Measurements from ENCODE around the gene CCDC80. TPM values are rescaled to one million over a fixed set of nuclear protein-coding genes. Genes with fewer than 3 reads are reported as not detected.
"Not testable (repeated sequence)": the region's sequence is repeated elsewhere in the genome, so short reads cannot be mapped to it uniquely, and the experiment has no call there.

CCDC80 gene
- polyA plus RNA-seq, 5 donors, result 30.1 to 103 (median 68.1) TPM

DNA sequence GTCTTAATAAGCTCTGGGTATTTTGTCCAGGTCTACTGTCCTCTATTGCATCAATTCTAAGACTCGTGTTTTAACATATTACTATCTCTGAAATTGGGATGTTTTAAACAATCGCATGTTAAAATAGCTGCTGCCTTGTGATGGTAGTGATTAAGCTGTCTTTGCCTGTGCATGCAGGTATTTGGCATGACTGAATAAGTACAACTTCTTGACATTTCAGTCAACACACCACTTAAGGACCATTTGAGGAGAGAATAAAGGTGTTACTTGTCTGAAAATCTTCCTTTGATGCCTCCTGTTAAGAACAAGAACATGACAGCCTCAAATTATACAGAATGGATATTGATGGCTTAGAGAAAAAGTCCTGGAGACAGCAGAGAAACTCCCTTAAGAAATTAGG lies 46.1 kb downstream of the CCDC80 start:
- DNase-seq, result no peak

DNA sequence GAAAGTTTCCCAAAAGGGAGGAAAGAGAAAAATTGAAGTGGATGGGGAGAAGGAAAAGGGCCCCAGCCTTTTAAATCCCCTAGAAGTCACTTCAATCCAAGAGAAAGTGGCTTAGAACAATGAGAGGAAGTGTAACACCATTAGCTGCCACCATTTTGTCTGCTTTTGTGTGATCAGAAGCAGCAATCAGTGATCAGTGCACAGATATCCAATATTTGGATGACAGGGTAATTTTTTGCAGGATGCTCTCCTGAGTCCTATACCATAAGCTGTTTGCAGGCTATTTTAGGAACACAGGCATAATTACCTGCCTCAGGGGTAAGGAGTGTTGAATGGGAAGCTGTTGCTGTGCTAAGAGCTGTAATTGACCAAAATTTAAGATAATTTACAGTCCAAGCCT lies 47.7 kb downstream of the CCDC80 start:
- no peak for DNase-seq

DNA sequence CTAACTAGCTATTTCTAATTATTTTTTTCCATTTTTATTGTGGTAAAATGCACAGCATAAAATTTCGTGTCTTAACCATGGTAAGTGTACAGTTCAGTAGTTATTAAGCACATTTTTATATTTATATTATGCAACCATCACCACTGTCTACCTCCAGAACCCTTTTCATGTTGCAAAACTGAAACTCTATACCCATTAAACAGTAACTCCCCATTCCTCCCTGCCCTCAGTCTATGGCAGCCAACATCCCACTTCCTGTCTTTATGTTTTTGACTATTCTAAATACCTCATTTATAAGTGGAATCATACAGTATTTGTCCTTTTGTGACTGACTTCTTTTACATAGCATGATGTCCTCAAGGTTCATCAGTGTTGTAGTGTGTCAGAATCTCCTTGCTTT lies 53.6 kb downstream of the CCDC80 start:
- no peak for DNase-seq

DNA sequence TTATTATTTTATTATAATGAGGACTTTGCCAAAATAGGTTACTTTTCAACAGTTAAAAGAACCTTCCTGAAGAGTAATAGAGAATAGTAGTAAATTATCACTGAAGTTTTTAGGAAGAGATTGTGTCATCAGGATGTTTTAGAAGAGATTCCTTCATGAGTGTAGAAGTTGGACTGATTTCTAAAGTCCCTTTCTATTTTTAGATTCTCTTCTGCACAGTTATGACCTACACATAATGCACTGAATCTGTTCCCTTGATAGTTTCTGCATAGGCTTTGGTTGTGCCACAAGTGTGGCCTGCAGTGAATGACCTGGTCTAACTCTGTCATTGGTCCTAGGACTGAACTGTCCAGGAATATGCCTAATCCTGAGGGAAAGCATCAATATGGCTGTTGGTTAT lies 55.2 kb downstream of the CCDC80 start:
- DNase-seq, result no peak

DNA sequence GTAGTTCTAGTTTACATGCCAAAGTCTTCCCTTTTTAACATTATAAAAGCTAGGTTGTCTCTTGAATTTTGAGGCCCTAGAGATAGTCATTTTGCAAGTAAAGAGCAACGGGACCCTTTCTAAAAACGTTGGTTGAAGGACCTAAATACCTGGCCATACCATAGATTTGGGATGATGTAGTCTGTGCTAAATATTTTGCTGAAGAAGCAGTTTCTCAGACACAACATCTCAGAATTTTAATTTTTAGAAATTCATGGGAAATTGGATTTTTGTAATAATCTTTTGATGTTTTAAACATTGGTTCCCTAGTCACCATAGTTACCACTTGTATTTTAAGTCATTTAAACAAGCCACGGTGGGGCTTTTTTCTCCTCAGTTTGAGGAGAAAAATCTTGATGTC lies 57.8 kb downstream of the CCDC80 start:
- DNase-seq, result no peak

DNA sequence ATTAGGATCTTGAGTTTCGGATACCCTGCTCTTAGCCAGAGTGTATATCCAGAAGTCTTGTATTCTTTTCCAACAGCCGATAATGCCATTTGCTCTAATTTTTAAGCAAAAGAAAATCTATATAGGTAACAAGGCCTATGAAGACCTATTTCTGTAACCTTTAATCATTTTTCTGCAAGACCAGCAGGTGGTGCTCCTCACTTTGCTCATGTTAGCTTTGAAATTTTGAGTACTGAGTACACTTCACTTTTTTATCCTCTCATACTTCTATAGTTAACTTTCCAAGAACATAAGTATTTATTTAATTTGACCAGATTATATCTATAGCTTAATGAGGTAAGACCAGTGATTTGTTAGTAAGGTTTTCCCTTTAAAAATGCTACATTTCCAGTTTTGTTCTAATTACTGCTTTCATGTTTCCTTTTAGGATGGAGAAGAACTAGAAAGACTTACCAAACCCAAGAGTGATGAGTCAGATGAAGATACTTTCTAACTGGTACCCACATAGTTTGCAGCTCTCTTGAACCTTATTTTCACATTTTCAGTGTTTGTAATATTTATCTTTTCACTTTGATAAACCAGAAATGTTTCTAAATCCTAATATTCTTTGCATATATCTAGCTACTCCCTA lies 58.6 kb downstream of the CCDC80 start:
- peak; percentile 24 to 50 for DNase-seq

DNA sequence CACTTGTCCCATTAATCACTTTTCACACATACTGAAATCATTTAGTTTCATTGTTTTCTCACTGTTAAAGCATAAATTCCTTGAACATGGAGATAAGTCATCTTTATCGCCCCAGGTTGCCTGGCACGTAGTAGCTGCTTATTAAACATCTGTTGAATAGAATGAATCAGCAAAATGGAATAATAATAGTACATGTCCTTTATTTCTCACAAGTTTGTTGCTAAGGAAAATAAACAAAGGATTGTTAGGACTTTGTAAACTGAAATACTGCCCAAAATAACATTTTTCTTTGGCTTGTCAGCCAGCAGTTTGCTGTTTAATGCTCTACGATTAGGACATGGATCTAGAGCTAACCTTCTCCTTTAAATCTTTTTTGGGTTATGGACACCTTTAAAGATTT lies 61.2 kb downstream of the CCDC80 start:
- no peak for DNase-seq

DNA sequence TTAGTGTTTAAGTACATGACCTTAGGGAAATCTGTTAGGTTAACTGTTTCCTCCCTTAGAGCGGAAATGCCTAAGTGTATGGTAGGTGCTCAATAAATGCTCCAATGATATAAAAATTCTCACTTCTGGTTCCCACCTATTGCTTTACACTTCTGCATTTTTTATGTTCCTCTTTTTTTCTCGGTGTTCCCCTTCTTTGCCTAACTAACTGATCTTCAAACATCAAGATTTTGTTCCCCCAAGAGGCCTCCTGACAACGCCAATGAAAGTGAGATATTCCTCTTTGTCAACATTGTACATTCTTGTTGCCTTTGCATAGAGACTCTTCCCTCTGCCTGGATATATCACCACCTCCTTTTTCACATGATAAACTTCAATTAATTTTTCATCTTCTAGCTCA lies 61.7 kb downstream of the CCDC80 start:
- no peak for DNase-seq

DNA sequence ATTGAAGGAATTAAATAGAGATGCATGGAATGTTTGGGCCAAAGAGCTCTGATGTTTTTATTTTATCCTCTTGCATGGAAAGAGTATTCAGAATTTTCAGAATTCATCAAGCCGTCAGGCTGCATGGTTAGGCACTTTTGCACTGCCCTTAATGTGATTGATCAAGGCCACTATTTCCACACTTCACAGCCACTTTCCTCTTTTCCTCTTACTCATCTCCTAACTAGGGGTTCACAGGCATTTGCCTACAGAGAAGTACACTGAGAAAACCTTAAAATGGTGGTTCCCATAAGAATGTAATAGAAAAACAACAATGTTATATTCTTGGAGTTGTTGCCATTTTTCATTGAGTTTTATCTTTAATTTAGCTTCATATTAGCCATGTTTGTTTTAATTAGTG lies 68.2 kb downstream of the CCDC80 start:
- no peak for DNase-seq

DNA sequence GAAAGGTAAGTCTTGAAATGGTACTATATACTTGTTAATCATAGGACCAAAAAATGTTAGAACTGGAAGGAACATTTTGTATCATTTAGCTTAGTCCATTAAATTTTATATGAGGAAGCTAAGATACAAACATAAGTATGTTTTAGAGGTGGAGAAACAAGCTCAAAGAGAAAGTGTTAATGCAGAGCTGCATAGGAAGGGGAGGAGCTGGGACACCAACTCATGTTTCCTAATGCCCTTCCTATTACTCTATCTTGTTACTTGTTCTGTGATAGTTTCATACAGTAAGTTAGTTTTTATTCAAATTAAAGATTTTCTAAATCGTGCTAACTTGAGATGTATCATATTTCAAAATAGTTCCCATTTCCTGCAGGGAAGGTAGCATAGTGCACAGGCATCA lies 71.7 kb downstream of the CCDC80 start:
- no peak for DNase-seq

DNA sequence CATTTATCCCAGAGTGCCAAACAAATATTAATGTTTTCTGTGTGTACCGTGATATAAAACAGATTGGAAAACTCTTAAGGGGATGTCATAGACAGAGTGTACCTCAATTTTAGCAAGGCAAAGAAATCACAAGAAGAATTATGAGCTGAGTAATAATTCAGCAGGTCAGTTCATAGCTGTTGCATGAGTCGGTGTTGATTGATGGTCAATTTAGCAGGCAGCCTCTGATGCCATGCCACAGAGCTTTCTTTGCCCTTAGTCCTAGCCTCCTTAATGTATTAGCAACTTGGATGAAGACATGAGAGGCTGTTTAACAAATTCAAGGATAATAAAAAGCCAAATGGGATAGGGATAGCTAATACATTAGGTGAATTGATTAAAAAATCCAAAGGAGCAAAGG lies 72.3 kb downstream of the CCDC80 start:
- no peak for DNase-seq

DNA sequence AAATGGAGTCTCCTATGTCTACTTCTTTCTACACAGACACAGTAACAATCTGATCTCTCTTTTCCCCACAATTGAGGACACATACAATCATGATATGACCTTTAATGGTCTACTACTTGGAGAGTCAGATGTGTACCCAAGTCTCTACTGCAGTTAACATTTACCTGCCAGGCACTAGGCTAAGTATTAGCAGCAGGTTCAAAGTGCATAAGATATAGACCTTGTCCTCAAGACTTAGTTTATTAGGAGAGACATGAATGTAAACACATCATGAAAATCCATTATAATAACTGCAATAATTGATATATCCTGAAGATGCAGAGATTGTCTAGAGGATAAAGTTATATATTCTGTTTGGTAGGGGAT lies 76.0 kb downstream of the CCDC80 start:
- no peak for DNase-seq

DNA sequence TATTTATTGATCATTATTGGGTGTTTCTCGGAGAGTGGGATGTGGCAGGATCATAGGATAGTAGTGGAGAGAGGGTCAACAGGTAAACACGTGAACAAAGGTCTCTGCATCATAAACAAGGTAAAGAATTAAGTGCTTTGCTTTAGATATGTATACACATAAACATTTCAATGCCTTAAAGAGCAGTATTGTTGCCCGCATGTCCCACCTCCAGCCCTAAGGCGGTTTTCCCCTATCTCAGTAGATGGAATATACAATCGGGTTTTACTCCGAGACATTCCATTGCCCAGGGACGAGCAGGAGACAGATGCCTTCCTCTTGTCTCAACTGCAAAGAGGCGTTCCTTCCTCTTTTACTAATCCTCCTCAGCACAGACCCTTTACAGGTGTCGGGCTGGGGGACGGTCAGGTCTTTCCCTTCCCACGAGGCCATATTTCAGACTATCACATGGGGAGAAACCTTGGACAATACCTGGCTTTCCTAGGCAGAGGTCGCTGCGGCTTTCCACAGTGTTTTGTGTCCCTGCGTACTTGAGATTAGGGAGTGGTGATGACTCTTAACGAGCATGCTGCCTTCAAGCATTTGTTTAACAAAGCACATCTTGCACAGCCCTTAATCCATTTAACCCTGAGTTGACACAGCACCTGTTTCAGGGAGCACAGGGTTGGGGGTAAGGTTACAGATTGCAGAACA lies 76.5 kb downstream of the CCDC80 start:
- DNase-seq, result not testable (repeated sequence)

DNA sequence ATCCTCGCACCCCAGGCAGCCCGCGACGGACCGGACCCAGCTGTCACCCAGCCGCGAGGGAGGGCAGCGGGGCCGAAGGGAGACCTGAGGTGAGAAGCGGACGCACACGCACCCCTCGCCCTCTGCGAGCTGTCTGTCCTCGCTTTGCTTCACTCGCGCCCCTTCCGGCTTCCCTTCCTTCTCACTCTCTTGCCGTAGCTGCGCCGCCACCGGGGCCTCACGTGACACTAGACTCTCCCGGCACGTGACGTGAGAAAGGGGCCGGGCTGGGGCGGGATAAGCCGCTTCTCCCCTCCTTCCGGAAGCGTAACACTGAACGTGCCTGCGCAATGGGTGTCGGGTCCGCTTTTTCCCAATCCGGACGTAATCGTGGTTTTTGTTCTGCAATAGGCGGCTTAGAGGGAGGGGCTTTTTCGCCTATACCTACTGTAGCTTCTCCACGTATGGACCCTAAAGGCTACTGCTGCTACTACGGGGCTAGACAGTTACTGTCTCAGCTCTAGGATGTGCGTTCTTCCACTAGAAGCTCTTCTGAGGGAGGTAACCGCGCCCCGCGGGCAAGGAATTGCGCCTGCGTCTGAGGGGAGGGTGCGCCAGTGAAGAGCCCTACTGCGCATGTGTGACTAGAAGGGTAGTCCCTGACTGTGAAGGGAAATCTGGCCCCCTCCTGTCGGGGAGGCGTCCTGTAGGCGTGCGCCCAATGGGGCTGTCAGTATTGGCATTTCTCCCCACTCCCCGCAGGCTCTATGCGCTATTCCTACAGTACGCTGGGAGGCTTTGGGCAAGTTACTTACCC lies 79.0 kb downstream of the CCDC80 start, which contains the start of the genes ATG3 and SLC35A5:
ATG3 (minus strand) TSS at position 229 of the 796 bp plus-strand sequence. CDS start 434 bp downstream, outside the sequence.
SLC35A5 (plus strand) TSS at position 312 of the 796 bp plus-strand sequence. CDS start 1,359 bp downstream, outside the sequence.
- DNase-seq, result peak; percentile 98 to 99

DNA sequence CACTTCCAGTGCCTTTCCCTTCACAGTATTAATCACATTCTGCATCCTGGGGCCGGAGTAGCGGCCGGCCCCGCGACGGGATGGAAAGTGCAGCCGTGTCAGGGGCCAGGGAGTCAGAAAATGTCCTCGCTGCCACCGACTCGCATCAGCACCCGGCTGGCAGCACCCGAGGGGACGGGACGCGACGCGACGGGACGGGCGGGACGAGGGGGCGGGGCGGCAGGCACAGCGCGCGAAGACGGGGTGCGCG lies 79.5 kb downstream of the CCDC80 start:
- no peak for DNase-seq

DNA sequence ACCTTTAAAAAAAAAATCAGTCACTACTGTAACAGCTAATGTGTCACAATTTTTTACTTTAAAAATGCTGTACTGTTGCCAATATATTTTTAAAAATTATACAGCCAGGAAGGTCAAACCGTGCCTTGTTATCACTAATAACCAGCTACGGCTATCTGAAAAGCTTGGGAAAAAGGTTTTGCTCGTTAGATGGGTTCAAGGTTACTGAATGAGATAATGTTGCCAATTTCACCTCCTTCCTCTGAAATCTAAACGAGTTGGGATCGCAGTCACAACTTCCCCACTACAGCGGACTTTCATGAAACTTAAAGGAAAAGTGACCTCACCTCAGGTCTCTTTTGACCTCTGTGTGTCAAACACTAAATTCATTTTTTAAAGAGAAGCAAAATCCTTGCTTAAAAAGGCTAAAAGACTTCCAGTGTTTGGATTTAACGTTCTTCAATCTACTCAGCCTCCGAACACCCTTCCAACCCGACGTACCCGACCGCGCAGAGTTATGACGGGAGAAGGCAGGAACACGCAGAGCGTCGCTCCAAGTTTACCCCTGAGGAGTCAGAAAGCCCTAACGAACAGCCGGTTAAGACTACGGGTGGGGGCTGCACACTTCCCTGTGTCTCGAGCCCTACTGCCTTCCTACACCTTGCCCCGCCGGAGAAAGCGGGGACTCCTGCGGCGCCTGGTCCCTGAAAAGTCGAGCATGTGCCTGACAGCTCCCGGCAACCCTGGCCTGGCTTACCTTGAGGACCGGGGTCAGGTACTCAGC lies 80.0 kb downstream of the CCDC80 start:
- peak; percentile 67 to 73 for DNase-seq

DNA sequence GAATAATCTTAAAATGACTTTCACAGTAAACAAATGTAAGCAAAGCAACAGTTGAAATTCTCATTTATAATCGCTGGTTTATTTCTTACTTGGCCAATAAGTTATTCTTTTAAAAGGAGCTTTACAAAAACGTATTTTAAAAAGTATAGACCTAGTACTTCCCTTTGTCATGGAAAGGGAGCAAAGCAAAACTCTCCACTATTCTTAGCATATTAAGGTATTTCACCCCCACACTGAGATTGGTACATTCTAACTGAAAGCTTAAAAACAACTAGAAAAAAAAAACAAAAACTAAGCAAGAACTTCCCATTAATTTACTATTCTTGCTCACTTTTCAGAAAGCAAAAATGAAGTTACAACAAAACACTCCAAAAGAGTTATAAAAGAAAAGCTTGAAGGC lies 80.6 kb downstream of the CCDC80 start:
- no peak for DNase-seq

DNA sequence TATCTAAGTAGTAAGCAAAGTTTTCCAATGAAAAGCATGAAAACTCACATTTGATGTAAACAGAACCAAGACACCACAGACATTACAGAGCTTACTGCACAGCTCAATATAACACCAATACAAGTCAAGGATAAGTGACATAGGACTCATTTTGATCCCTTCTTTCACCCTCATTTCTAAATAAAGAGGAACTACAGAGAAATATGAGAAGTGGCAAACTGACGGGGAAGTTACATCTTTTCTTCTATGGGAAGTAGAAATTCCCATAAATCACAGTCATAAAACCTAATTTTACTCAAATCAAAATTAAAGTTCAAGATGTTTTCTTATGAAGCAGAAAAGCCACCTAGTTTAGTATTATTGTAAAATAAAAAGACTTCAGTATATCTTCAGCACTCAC lies 83.0 kb downstream of the CCDC80 start:
- no peak for DNase-seq

DNA sequence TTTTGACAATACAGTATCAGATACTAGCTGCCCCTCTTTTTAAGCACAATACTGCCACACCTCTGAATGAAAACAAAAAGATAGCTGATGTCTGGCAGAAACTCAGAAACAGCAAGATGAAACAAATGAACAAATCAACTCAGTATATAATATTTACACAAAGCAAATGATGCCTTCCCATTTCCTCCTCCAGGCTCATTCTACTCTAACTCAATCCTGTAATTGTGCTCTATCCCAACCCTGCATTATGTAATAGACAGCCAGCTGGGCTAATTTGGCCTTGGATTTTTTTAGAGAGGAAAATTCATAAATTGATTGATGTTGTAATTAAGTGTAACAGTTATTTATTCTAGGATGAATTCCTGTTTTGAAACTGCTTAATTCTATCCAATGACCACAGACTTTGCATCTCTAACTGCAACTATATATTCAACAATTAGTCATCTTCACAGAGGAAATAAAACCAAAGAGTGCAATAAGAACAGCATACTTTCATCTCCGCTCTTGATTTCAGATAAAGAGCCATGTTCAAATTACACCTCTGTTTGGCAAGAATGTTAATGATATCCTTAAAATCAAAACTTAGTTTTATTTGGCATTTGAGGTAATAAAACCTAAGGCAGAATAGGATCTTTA lies 85.3 kb downstream of the CCDC80 start:
- no peak for DNase-seq

DNA sequence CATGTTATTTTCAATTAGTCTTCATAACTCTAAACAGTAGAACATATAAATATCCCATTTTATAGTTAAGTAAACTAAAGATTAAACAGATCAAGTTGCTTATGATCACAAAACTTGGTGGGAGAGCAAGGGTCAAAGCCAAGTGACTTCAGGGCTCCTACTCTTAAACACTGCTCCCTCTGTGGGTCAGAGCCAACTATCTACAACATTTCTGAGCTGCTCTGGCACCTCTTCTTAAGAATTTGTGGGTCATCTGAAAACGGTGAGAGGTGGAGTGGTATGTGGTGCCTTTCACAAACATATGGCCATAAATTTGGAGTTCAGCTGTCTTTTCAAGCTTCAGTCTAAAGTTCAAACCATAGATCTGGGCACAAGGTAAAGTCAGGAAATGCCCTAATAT lies 90.1 kb downstream of the CCDC80 start:
- no peak for DNase-seq
